LHCN-M2 (cell line): ENCODE results near the gene PANK4. TPM values are rescaled to one million over a fixed set of nuclear protein-coding genes. Genes with fewer than 3 reads are reported as not detected.
"Not testable (repeated sequence)": the region's sequence is repeated elsewhere in the genome, so short reads cannot be mapped to it uniquely, and the experiment has no call there.

ENCODE experiments used
- DNase-seq: peaks from one replicate; pipeline ENCODE4 v3.0.0-alpha.2; 2012; ENCODE audit warnings: low read depth
- total RNA-seq: library from RNA; depleted of rRNA; stranded (reverse); fragments of >200 nt; gene quantifications from 2 replicates; pipeline ENCODE4 v1.2.3, GENCODE V29; 2014

PANK4 gene
- total RNA-seq, 1 experiment from 2014 or later: 30.0 TPM

DNA sequence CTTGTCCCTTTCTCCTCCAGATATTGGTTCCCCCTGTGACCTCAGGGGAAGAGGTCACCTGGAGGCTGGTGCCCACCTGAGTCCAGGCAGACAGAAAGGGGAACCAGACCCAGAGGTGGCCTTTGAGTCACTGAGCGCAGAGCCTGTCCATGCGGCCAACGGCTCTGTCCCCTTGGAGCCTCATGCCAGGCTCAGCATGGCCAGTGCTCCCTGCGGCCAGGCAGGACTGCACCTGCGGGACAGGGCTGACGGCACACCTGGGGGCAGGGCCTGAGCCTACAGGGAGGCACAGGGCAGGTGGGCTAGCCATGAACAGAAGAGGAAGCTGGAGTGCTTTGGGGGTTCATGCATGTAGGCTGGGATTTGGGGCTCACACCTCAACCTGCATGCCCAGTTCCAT, 32.5 kb upstream of the PANK4 start:
- no peak for DNase-seq

DNA sequence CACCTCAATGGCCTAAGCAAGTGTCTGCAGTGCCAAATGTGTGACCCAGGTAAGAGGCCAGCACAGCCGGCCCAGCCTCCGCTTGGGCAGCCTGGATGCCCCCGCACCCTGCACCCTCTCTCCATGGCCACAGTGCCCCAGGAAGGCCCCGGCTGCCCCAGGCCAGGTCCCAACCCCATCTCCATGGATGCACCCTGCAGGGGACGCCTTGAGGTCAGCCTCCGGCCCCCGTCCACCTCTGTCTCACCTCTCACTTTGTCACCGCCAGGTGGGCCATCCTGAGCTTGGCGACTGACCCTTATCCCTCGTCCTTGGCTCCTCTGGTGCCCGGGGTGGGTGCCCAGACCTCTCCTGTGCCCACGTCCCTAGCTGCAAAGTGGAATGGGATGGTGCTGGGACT, 32.0 kb upstream of the PANK4 start:
- no peak for DNase-seq

DNA sequence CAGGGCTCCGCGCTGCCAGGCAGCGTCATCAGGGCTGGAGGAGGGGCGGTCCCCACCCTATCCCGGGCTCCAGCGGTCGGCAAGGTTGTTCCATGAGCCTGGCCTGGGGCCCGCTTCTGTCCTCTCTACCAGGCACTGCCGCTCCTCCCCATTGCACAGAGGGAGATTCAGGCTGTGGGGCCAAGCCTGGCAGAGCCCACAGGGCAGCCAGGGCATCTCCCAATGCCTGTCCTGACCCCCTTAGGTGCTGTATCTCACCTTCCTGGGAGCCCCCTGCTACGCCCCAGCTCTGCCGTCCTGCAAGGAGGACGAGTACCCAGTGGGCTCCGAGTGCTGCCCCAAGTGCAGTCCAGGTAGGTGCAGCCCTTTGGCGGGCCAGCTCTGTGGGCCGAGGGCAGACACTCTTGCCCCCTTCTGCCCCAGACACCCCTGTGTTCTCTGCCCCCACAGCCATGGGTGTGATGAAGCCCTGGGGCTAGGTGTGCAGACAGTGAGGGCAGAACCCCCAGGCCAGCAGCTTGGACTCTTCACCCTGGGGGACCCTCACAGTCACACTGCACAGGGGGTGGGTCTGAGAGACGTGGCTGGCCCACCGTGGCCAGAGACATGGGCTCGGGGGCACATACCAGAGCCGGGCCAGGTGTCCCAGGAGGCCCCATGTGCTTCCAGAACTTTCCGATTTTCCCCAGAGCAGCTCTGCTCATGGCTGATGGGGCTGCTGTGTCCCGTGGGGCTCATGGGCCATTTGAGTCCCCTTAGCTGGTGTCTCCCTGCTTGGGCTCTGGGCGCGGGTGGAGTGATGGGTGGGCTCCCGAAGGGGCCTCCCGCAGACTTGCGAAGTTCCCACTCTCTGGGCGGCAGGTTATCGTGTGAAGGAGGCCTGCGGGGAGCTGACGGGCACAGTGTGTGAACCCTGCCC, 31.3 kb upstream of the PANK4 start:
- DNase-seq: no peak

DNA sequence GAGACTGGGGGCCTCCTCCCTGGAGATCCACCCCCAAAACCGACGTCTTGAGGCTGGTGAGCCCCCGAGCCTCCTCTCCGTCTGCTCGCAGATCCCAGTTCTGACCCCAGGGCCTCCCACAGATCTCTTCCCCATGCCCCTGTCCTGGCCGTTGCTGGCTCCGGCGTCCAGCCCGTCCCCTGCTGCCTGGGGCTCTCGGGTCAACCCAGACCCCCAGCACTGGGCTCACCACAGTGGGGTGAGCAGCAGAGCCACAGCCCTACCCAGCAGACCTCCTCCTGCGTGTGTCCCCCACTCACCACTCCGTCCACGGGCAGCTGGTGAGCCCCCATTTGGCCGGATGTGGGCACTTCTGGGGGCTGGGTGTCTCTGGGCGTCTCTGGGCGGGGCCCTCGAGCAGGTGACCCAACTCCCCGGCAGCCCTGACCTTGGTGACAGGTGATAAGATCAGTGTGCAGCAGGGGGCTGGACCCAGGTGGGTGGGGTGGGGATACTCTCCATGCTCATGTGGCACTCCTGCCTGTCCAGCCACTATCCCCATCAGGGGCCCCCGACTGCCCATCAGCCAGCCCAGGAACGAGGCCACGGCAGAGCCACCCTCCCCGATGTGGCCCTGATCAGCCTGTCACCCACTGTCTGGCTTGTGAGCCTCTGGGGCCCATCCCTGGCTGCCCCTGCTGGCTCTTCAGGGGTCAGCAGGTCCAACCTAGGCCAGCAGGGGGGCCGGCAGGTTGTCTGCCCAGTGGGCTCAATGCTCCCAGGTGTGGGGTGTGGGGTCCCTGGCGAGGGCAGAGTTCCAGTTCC, 30.5 kb upstream of the PANK4 start:
- DNase-seq: no peak

DNA sequence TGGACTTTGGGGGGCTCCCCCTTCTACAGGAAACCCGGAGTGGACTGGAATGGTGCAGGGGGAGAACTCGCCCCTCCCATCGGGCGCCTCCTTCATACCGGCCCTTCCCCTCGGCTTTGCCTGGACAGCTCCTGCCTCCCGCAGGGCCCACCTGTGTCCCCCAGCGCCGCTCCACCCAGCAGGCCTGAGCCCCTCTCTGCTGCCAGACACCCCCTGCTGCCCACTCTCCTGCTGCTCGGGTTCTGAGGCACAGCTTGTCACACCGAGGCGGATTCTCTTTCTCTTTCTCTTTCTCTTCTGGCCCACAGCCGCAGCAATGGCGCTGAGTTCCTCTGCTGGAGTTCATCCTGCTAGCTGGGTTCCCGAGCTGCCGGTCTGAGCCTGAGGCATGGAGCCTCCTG, 29.9 kb upstream of the PANK4 start, which contains the start of gene TNFRSF14:
Gene TNFRSF14 (plus strand): TSS at position 95 of the 401 bp plus-strand sequence. CDS start 294 bp downstream, at position 389.
- DNase-seq: peak; percentile 22

DNA sequence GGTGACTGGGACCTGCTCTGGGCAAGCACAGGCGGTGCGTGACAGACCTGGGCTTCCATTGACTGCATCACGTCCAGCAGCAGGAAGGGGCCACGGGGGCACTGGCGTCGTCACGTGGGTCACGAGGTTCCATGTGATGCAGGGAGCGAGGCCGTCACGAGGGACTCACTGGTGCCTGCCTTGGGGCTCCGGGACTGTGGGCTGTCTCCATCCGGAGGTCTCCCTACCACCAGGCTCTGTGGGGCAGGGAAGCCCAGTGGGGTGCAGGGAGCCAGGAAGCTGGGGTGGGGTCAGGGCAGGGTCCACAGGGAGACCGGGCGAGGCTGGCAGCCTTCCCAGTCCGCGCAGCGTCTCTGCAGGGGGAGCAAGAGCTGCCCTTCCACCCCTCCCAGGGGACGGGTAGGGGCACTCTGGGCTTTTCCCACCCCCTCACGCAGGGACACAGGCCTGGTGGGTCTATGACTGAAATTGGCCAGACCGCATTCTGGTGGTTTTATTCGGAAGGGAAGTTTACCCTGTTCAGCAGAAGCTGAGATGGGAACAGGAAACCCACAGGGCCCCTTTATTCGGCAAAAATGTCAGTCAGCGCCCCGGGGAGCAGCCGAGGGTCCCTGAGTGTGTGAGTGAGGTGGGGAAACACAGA, 29.4 kb upstream of the PANK4 start:
- no peak for DNase-seq

DNA sequence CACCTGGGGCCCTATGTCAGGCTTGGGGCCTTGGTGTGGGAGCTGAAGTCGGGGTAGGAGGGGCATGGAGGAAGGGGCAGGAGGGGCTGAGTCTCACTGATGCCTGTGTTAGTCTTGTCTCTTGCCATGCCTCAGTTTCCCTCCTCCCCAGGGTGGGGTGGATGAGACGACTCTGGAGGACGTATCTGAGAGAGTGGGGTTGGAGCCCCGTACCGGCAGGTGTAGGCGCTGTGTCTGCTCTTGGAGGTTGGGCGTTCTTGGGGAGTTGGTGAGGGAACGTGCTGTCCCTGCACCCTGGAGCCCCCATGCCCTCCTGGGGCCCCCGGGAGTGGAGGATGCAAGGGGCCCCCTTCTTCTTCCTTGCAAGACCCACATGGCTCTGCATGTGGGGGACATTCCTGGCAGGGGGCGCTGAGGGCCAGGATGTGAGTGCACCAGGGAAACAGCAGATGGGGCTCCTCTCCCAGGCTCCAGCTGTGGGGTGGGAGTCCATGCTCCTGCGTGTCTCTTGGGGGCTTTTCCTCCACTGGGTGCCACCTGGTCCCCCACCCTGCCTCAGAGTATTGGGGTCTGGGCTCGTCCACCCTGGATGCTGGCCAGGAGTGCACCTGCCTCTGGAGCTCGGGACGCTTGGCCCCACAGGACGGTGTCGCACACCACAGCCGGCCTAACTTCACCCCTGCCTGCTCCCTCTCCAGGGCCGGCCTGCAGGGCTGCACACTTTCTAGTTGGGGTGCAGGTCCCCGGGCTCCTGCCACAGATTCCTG, 28.4 kb upstream of the PANK4 start:
- no peak for DNase-seq

DNA sequence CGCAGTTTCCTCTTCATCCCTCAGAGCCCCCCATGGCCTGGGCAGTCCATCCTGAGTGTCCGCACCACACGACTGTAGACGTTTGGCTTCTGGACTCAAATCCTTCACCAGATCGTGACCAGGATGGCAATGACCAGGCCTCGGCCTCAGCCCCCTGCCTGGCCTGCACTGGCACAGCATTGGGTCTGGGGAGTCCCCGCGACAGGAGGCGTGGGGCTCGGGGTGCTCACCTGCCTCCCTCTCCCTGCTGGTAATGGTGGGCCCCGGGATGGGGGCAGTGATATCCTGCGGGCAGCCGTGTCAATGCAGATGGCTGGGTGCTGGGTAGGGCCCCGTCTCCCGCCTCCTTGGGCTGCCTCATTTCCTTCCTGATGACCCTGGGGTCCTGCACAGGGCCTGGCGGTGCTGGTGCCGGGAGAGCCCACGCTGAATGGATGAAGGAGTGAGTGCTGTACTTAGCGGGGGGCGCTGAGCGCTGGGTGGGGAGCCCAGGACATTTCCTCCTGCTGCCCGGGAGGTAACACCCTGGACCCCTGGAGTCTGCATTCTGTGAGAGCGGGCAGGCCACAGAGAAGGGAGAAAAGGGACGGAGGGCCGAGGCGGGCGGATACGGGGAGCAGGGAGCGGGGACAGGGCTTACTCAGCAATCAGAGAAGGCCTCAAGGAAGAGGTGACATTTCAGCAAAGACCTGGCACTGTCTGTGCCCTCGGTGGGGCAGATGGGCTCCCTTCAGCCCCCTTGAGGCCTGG, 27.6 kb upstream of the PANK4 start:
- no peak for DNase-seq

DNA sequence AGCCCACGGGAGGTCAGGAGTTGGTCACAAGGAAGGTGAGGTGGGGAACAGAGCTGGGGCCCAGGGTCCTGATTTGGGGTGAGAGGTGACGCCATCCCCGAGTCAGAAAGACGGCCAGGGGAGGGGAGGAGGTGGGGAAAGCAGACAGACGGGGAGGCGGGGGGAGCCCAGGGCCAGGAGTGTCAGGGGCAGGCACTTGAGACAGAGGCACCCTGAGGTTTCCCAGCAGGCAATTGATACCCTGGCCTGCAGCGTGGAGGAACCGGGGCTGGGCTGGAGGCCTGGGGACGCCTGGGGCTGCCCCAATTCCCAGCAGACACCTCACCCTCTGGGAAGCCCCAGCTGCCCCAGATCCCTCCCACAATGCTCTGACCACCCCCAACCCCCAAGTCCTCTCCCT, 26.7 kb upstream of the PANK4 start:
- not testable (repeated sequence) for DNase-seq

DNA sequence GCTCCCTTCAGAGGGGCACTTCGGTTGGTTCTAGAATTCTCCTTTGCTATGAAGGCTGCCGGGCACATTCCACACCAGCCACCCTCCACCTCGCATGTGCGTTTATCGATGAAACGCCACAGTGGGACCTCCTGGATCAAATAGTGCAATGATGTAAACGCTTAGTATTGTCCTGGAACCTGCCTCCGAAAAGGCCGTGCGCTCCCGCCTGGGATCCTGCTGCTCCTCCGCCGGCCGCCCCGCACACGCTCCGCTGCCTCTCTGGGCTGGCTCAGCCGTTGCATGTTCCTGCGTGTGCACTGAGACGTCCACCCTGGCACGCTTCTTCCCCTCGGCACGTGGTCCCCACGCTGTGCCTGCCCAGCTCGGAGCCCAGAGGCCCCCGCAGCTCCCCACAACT, 25.8 kb upstream of the PANK4 start:
- no peak for DNase-seq

DNA sequence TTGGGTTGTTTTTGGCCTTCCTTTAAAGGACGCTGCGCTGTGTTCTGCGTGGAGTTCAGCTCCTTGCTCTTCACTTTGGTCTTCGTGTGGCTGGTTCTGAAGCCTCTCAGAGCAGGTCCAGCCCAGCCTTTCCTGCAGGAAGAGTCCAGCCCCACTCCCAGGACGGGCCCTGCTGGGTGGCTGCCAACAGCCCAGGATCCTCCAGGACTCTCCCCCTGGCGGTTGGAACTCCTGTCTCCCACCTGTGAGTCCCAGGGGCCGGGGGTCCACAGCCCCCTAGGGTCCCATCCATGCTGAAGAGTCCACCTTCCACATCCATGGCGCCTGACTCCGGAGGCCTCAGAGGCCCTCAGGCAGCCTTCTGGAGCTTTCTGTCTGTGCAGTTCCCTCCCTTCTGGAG, 25.1 kb upstream of the PANK4 start:
- not testable (repeated sequence) for DNase-seq

DNA sequence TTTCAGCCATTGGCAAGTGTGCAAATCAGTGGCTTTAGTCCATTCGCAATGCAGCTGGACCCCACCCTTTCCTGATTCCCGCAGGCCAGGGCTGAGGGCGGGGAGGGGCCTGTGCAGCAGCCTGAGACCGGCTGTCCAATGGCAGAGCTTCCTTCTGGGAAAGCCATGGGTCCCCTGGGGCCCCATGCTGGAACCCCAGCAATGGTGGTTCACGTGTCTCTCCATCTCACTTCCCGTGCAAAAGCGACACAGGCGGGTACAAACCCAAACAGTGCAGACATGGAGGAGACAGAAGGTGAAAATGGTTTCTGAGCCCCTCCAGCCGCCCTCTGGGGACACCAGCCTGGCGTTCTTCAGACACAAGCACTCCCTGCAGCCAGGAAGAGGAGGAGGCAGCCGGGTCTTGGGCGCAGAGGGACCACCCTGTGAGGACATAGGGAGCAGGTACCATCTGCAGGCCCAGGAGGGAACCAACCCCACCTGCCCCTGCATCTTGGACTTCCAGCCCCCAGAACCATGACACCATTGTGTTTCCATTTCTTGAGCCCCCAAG, 24.0 kb upstream of the PANK4 start:
- not testable (repeated sequence) for DNase-seq

DNA sequence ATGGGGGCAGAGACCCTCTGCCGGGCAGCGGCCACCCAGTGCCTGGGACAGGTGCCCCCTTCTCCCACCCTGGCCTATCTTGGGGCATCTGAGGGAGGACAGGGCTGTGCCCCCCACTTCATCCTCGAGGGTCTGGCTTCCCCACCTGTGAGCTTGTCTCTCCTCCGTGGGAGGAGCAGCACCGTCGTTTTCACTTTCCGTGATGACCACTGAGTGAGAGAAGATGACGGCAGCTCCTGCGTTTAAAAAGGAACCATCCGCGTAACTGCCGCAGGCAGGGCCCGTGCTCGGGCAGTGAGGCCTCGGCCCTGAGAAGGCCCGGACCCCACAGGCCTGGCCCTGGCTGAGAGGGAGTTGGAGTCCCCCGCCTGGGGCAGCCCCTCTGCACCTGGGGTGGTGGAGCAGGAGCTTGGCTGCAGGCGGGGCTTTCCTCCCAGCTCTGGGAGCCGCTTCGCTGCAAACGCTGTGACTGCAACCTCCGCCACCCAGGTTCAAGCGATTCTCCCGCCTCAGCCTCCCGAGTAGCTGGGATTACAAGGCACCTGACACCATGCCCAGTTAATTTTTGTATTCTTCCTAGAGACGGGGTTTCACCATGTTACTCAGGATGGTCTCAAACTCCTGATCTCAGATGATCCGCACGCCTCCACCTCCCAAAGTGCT, 23.1 kb upstream of the PANK4 start:
- not testable (repeated sequence) for DNase-seq

DNA sequence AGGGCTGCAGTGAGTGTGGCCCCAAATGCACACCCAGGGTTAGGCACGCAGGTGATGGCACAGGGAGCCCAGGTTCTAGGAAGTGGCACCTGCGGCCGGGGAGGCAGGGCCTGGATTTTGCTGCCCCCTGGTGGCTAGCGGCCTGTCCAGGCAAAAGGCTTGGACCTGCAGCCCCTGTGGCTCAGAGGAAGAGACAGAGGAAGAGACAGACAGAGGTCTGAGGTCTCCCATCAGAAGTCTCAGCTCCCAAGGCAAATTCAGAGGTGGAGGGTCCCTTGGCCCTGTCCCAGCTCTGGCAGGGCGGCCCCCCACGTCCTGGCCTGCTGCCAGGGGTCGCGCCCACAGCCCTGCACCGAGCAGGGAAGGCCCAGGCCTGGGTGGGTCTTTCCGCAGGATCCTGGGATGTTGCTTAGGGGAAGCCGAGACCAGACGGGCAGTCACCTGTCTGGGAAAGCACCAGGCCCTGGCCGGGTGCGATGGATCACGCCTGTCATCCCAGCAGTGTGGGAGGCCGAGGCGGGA, 21.7 kb upstream of the PANK4 start:
- peak; percentile 32 for DNase-seq

DNA sequence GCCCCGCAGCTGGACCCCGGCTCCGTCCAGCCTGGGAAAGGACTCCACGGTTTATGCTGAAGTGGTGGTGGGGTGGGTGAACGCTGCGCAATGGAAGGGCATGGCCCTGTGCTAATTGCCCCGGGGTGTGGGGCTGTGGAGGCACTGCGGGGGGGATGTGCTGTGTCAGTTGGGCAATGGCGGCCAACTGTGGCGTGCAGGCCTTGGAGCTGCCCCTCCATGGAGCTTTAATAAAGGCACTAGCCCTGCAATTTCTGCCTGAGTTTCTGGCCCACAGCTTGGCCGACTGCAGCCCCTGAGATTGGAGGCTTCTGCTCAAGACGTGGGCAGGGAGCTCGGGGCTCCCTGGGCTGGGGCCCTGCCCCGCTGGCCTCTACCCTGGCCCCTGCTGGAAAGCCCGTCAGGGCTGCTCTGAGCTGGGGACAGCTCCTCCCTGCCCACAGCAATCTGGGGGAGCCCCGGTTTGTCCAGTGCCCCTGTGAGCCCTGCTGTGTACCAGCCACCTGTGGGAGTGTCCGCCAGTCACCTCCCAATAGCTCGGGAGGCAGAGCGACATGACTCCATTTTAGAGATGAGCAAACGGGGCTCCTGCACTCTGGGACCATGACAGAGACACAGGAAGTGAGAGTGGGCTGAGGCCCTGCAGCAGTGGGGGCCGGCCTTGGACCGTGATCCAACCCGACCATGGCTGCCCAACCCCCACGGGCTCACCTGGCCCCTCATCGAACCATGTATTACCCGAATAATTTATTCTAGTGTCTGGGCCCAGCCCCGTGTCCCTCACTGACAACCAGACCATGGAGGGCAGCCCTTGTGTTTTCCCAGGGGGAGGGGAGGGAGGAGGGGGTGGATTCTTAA, 21.0 kb upstream of the PANK4 start:
- DNase-seq: no peak

DNA sequence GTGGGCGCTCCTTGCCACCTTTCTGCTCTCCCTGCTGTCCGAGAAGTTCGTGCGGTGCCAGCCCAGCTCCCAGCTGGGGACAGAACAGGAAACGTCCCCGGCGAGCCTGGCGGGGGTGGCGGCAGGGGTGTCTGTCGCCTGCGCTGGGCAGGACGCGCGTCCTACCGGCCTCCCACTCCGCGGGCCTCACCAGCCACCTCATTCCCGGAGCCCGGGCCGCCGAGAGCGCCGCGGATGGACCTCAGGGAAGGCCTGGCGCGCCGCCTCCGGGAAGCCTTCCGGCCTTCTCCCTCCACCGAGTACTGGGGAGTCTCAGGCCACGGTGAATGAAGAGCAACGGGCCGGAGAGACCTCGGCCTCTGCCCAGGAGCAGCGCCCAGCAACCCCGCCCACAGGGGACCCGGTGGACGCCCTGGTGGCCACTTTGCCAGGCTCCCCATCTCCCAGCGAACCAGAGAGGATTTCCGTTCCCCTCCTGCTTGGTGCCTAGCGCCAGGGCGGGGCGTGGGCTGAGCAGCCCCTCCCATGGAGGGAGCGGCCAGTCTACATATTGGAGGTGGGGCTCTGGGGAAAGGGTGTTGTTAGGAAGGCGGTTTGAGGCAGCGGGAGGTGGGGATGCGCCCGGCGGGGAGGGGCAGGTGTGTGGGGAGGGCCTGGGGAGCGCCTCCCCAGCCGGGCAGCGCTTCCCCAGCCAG, 20.3 kb upstream of the PANK4 start:
- DNase-seq: peak; percentile 24

DNA sequence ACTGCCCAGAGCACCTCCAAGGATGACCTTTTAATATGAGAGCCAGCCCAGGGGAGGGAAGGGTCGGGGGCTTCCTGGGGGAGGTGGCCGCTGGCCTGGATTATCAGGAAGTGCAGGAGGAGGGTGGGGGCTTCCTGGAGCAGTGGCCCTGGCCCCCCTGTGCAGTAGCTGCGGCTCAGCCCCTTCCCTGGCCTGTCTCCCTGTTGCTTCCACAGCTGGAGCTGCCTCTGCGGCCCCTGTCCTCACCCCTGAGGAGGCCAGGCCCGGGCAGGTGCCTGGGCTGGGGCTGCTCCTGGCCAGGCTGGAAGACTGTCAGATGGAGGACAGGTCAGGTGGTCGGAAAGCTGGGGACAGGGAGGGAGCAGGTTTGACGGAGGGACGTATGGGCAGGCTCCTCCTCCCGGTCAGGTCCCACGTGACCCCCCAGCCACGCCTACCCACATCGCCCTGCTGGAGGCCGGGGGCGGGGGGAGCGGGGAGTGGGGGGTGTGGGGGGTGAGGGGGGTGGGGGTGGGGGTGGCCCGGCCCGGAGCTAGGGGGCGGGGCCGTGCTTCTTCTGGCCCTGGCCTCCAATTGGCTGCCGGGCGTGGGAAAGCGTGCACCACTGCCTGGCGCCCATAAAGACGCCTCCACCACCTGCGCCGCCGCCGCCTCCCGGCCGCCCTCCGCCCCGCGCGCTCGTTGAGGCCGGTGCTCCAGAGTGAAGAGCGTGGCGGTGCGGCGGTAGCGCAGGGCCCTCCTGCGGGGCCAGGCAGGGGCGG, 19.5 kb upstream of the PANK4 start:
- no peak for DNase-seq
